ENCODE results near the gene USP11. TPM values are rescaled to one million over a fixed set of nuclear protein-coding genes. Genes with fewer than 3 reads are reported as not detected.

Gene USP11
- polyA plus RNA-seq, 1 experiment, result 39.9 TPM

GRCh38 chrX:47264483-47265173 is 31.8 kb downstream of the USP11 start:
- Histone ChIP-seq H3K27me3 (ENCODE audit: control insufficient read depth, insufficient read depth, low read length) (no peaks in the 10 kb centered on the region), H3K36me3 (ENCODE audit: control insufficient read depth, insufficient read depth, low read length) (no peaks in the 10 kb centered on the region), H3K4me3 (ENCODE audit: low read depth, low read length) (no peak overlapping the region)
- no peak for TF ChIP-seq CTCF (IDR thresholded peaks at IDR 0.05; ENCODE audit: insufficient read depth, low read depth, low read length)
- DNase-seq (ENCODE audit: low read depth), result no peak
- POLR2A ChIA-PET, result no interaction called here
- CTCF ChIA-PET, result no interaction called here

- no peak for TF ChIP-seq CTCF (IDR thresholded peaks at IDR 0.05; ENCODE audit: insufficient read depth, low read depth, low read length)
- DNase-seq (ENCODE audit: low read depth), result no peak
- ChIA-PET POLR2A (no interaction called here), CTCF (interaction anchor here (1.1 kb wide), 1 partner anchor 231 kb away, joined by 3 read pairs; no protein-coding TSS in a partner anchor)
- H3K4me3 ChIP-seq (ENCODE audit: low read depth, low read length), result no peak overlapping the region
- H3K27me3 ChIP-seq (ENCODE audit: control insufficient read depth, insufficient read depth, low read length), result no peaks in the 10 kb centered on the region
- no peaks in the 10 kb centered on the region for H3K36me3 ChIP-seq (ENCODE audit: control insufficient read depth, insufficient read depth, low read length)
Observed at GRCh38 chrX:47266643-47267042, 33.8 kb downstream of the USP11 start.

DNA sequence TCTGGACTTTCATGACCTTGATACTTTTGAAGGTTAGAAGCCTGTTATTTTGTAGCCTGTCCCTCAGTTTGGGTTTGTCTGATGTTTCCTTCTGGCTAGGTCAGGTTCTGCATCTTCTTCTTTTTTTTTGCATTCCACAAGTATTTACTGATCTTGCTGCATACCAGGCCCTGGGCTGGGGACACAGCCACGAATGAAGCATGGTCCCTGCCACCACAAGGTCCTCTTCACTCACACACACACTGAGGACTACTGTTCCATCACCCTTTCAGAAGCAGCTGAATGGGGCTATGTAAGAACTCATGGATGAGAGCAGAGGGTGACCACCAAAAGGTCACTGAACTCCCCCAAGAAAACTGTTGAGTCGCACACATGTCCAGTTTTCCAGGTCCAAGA is 39.2 kb downstream of the USP11 start:
- CTCF ChIA-PET, result no interaction called here
- POLR2A ChIA-PET, result no interaction called here
- no peaks in the 10 kb centered on the region for H3K27me3 ChIP-seq (ENCODE audit: control insufficient read depth, insufficient read depth, low read length)

DNA sequence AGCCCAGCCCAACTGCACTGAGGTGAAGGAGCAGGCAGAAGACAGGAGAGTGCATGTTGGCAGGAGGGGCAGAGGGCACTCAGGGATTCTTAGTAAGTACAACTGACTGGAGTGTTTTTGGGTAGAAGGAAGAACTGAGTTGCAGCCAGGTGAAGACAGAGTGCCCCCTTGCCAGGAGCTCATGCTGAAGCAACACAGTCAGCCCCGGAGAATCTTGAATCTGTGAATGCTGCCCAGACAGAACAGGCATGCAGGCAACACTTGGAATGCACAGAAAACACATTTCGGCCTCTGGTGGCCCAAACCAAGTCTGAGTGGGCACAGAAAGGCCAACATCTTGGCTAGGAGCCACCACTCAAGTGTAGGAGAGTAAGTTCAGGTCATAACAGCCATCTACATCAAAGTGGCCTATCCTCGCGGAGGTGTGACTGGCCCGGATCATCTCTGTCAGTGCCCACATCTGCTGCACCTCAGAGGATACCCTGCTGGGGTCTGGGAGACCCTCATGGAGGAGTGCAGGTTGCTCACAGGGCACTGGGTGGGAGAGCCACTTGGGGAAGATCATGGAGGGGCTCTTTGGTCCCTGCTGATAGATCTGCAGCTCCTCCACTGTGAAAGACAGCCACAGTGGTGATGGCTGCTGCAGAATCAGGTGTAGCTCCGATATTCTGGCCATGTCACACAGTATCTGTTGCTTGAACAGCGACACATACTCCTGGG is 40.4 kb downstream of the USP11 start:
- ChIA-PET CTCF (no interaction called here), POLR2A (no interaction called here)
- TF ChIP-seq CTCF (IDR thresholded peaks at IDR 0.05; ENCODE audit: insufficient read depth, low read depth, low read length), result no peak
- Histone ChIP-seq H3K36me3 (ENCODE audit: control insufficient read depth, insufficient read depth, low read length) (no peaks in the 10 kb centered on the region), H3K4me3 (ENCODE audit: low read depth, low read length) (no peak overlapping the region), H3K27me3 (ENCODE audit: control insufficient read depth, insufficient read depth, low read length) (no peaks in the 10 kb centered on the region)
- no peak for DNase-seq (ENCODE audit: low read depth)

More for the DNA sequence above, 39.2 kb downstream of the USP11 start:
- no peaks in the 10 kb centered on the region for H3K36me3 ChIP-seq (ENCODE audit: control insufficient read depth, insufficient read depth, low read length)
- no peak for DNase-seq (ENCODE audit: low read depth)
- no peak for TF ChIP-seq CTCF (IDR thresholded peaks at IDR 0.05; ENCODE audit: insufficient read depth, low read depth, low read length)
- H3K4me3 ChIP-seq (ENCODE audit: low read depth, low read length), result no peak overlapping the region

DNA sequence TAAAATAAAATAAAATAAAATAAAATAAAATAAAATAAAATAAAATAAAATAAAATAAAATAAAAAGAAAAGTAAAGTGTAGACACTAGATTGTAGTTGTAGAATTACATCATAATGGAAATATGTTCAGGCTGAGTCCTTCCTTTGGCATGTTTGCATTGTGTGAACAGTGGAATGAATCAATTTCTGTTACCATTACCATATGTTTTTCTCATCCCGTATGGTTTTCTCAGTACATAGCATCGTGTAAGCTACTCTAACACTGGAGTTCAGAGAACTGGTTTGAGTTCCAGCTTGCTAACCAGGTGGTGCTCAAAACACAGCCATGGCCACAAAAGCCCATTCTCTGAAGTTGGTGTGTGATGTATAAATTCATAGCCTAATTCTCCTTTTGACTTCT is 45.9 kb downstream of the USP11 start:
- CTCF ChIA-PET, result no interaction called here
- H3K4me3 ChIP-seq (ENCODE audit: low read depth, low read length), result no peak overlapping the region
- no peaks in the 10 kb centered on the region for H3K27me3 ChIP-seq (ENCODE audit: control insufficient read depth, insufficient read depth, low read length)
- H3K36me3 ChIP-seq (ENCODE audit: control insufficient read depth, insufficient read depth, low read length), result no peaks in the 10 kb centered on the region
- POLR2A ChIA-PET, result no interaction called here
- no peak for TF ChIP-seq CTCF (IDR thresholded peaks at IDR 0.05; ENCODE audit: insufficient read depth, low read depth, low read length)
- no peak for DNase-seq (ENCODE audit: low read depth)

Measured in BJ (cell line).